BJ (cell line): ENCODE data around the gene CENPP. TPM values are rescaled to one million over a fixed set of nuclear protein-coding genes. Genes with fewer than 3 reads are reported as not detected.

ENCODE experiments used
- CTCF ChIA-PET: fragments of 350-600 bp; formaldehyde crosslinking; extraction: SDS; loops from one replicate; lab custom pipeline; 2021; ENCODE audit warnings: antibody characterized with exemption, inconsistent platforms; lab: Yijun Ruan, JAX
- POLR2A ChIA-PET: fragments of 300-600 bp; sonication (Branson Sonifier 250); formaldehyde crosslinking; extraction: SDS; loops from one replicate; lab custom pipeline; 2021; ENCODE audit warnings: antibody characterized with exemption; lab: Charles Lee
- DNase-seq: peaks from one replicate; pipeline ENCODE4 v3.0.0-alpha.2; 2011; ENCODE audit warnings: low read depth
- H3K27me3 ChIP-seq: 2 replicates; pipeline ENCODE4 v1.6.0; 2011; ENCODE audit warnings: low read length; ENCODE audit not compliant: control insufficient read depth, insufficient read depth
- H3K36me3 ChIP-seq: 2 replicates; pipeline ENCODE4 v1.5.1; 2011; ENCODE audit warnings: low read length; ENCODE audit not compliant: control insufficient read depth, insufficient read depth
- H3K4me3 ChIP-seq: 2 replicates; pipeline ENCODE4 v1.5.1; 2011; ENCODE audit warnings: low read depth, mild to moderate bottlenecking, control low read depth, low read length
- polyA plus RNA-seq: library from polyadenylated mRNA; depleted of rRNA; stranded (reverse); fragments of >200 nt; gene quantifications from 2 replicates; pipeline ENCODE4 v1.2.3, GENCODE V29; 2011
- TF ChIP-seq, protein P1 (sequence below): IDR thresholded peaks from 2 replicates; pipeline ENCODE4 v1.5.1; 2011; ENCODE audit warnings: low read depth, mild to moderate bottlenecking, control low read depth, inconsistent platforms, low read length, moderate library complexity; ENCODE audit not compliant: insufficient read depth

Gene CENPP
- polyA plus RNA-seq, 1 experiment, result 1.3 TPM

DNA sequence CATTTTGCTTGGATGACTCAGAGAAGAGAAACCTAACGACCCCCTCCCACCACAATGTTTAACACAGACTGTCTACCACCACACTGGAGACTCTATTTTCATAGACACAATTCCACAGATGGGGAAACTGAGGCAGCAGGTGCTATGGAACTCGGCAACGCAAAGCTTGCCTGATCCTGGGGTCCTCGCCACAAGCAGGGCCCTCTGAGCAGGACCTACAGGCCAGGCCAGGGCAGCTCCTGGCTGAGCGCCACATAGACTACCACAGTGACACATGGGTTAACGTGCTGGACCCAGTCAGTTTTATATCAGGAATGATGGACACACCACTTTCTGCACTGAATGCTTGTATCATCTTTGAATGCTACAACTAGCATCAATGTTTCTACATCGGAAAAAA is 332.4 kb downstream of the CENPP start:
- no peak for DNase-seq
- TF ChIP-seq, protein P1, sequence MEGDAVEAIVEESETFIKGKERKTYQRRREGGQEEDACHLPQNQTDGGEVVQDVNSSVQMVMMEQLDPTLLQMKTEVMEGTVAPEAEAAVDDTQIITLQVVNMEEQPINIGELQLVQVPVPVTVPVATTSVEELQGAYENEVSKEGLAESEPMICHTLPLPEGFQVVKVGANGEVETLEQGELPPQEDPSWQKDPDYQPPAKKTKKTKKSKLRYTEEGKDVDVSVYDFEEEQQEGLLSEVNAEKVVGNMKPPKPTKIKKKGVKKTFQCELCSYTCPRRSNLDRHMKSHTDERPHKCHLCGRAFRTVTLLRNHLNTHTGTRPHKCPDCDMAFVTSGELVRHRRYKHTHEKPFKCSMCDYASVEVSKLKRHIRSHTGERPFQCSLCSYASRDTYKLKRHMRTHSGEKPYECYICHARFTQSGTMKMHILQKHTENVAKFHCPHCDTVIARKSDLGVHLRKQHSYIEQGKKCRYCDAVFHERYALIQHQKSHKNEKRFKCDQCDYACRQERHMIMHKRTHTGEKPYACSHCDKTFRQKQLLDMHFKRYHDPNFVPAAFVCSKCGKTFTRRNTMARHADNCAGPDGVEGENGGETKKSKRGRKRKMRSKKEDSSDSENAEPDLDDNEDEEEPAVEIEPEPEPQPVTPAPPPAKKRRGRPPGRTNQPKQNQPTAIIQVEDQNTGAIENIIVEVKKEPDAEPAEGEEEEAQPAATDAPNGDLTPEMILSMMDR, result no peak
- ChIA-PET CTCF (interaction anchor here (0.7 kb wide), 1 partner anchor 8 kb away, joined by 3 read pairs; no protein-coding TSS in a partner anchor), POLR2A (no interaction called here)
- Histone ChIP-seq H3K27me3 (no peaks in the 10 kb centered on the region), H3K4me3 (no peak overlapping the region), H3K36me3 (peaks cover 17% of the 10 kb centered on the region)

DNA sequence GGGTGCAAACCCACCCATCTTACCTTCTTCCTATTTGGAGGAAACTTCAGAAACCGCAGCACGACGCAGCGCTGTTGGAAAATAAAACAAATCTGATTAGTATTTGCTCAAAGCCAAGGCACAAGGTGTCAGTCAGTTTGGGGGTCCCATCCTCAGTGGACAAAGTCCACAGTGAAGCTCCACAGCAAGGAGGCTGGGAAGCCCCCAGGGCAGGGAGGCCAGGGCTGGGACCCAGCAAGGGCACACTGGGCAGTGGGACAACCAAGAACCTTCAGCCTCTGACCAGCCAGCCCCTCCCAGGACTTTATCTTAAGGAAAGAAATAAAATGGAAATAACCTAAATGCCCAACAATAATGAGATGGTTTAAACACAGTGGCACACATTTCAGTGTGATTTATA is 332.9 kb downstream of the CENPP start:
- TF ChIP-seq, protein P1, result no peak
- H3K36me3 ChIP-seq, result peaks cover 17% of the 10 kb centered on the region
- no peak for DNase-seq
- H3K4me3 ChIP-seq, result no peak overlapping the region
- CTCF ChIA-PET, result no interaction called here
- H3K27me3 ChIP-seq, result no peaks in the 10 kb centered on the region
- POLR2A ChIA-PET, result no interaction called here

DNA sequence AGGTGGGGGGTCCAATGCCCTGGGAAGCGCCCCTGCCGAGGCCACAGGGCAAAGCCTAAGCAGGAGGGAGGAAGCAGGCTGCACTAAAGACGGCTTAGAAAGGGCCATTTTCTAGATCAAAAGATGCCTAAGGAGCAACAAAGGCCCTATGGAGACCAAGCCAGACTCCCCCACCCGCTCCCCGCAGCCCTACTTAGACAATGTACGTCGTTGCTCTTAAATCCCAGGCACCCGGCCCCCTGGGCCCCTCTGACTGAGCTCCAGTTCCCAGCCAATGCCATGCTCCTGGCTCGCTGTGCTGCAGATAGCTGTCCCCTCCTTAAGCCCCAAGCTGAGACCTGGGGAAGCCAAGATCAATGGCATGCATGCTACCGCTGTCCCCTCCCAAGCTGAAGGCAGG is 333.8 kb downstream of the CENPP start:
- no peaks in the 10 kb centered on the region for H3K27me3 ChIP-seq
- ChIA-PET CTCF (interaction anchor here (0.8 to 1.2 kb wide), 3 partner anchors 14 to 131 kb away, joined by 3 to 6 read pairs (median 3); no protein-coding TSS in a partner anchor), POLR2A (no interaction called here)
- TF ChIP-seq, protein P1, result no peak
- H3K4me3 ChIP-seq, result no peak overlapping the region
- peaks cover 17% of the 10 kb centered on the region for H3K36me3 ChIP-seq
- no peak for DNase-seq

DNA sequence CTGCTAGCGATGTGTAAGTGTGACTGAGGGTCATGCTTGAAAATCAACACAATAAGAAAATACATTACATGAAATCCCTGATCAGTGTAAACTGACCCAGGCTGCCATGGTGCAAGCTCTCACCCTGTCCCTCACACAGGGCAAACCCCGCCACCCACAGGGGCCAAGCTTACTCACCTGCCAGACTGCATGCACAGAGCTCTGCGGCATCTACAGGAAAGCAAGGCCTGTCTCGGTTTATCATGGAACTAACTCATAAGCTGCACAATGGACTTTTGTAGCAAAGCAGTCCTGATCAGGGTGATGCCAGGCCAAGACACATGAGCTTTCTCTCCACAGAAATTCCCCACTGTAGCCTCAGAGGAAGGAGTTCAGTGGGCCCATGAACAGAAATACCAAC is 334.5 kb downstream of the CENPP start:
- no peak for DNase-seq
- TF ChIP-seq, protein P1, result no peak
- POLR2A ChIA-PET, result no interaction called here
- Histone ChIP-seq H3K36me3 (peaks cover 11% of the 10 kb centered on the region), H3K4me3 (no peak overlapping the region), H3K27me3 (no peaks in the 10 kb centered on the region)
- CTCF ChIA-PET, result interaction anchor here (0.8 to 1.2 kb wide), 3 partner anchors 15 to 131 kb away, joined by 3 to 6 read pairs (median 3); no protein-coding TSS in a partner anchor

DNA sequence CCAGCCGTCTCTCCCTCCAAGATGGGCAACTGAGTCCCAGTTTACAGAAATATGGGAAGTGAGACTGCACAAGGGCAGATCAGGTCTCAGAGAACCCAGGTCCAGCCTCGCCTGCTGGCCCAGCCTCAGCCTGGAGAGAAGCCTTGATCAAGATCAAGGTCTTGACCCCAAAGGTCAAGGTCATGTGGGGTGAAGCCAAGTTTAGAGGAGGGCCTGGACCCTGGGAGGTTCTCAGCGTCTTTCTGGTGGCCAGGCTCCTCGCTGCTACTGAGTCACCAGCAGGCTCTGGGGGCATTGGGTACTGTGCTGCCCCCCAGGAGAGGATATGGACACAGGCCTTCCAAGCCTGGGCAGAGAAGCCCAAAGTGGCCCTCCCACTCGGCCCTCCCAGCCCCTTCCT is 335.4 kb downstream of the CENPP start:
- peaks cover 9% of the 10 kb centered on the region for H3K36me3 ChIP-seq
- H3K4me3 ChIP-seq, result no peak overlapping the region
- no peak for DNase-seq
- CTCF ChIA-PET, result no interaction called here
- TF ChIP-seq, protein P1, result no peak
- POLR2A ChIA-PET, result no interaction called here
- no peaks in the 10 kb centered on the region for H3K27me3 ChIP-seq
